Testis (tissue), 2 donors: Measurements from ENCODE around the gene PRMT3.

ENCODE experiments used
- POLR2A ChIP-seq: fragments of 450-650 bp; IDR thresholded peaks from one replicate; pipeline ENCODE4 v1.6.1; 2017; ENCODE audit warnings: antibody characterized with exemption, mild to moderate bottlenecking, moderate library complexity
- TF ChIP-seq, protein P1 (sequence below), 3 experiments: fragments of 450-650 bp in 2 of 3; fragments of 200-600 bp in 1 of 3; sonication (generic) in 1 of 3; IDR thresholded peaks; one replicate each; pipeline ENCODE4 v1.5.1; 2016 to 2019; ENCODE audit warnings: antibody characterized with exemption in 3 of 3, mild to moderate bottlenecking in 2 of 3, moderate library complexity in 1 of 3

DNA sequence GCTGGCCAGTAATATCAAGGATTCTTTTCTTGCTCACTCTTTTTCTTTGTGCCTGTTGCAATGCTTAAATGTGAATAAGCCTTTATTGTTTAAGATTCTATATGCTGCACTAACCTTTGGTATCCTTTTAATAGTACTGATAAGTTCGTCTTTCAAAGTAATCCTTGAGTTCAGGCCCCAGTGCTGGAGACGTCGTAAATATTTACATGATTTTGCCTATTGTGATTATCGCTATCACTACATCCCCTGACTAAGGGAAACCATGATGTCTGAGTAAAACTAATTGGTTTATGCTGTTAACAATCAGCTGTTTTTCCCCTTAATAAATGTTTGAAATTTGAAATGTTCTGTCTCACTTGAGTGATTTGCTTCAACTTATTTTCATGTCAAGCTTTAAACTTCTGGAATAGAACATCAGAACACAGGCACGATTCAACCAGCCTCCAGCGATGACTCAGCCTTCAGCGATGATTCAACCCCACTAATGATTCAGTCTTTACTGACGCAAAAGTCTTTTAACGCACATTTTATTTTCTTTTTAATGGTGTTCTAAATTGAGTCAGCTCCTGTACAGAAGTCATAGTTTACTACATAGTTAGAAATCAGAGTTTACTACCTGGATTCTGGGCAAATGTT lies 20.1 kb upstream of the PRMT3 start:
- TF ChIP-seq, protein P1, sequence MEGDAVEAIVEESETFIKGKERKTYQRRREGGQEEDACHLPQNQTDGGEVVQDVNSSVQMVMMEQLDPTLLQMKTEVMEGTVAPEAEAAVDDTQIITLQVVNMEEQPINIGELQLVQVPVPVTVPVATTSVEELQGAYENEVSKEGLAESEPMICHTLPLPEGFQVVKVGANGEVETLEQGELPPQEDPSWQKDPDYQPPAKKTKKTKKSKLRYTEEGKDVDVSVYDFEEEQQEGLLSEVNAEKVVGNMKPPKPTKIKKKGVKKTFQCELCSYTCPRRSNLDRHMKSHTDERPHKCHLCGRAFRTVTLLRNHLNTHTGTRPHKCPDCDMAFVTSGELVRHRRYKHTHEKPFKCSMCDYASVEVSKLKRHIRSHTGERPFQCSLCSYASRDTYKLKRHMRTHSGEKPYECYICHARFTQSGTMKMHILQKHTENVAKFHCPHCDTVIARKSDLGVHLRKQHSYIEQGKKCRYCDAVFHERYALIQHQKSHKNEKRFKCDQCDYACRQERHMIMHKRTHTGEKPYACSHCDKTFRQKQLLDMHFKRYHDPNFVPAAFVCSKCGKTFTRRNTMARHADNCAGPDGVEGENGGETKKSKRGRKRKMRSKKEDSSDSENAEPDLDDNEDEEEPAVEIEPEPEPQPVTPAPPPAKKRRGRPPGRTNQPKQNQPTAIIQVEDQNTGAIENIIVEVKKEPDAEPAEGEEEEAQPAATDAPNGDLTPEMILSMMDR (IDR thresholded peaks at IDR 0.05) = no peak
- no peak for TF ChIP-seq POLR2A
